Measurements from ENCODE around the gene RNF5. TPM values are rescaled to one million over a fixed set of nuclear protein-coding genes. Genes with fewer than 3 reads are reported as not detected.

RNF5 gene
- total and polyA plus RNA-seq, 9 of the 15 experiments (the other 6 are each of a cell fraction or from before 2014, with no cell fraction given), result 62.2 to 245 (median 129) TPM

- TF ChIP-seq EHMT2 (IDR thresholded peaks at IDR 0.05) (no peak), POLR2A (conservative IDR thresholded peaks at IDR 0.05) (peak; percentile 62), MTF1 (CRISPR knock-in tag; IDR thresholded peaks at IDR 0.05; ENCODE audit: borderline replicate concordance) (0 out of 2 replicates have a peak, but pooled peaks have one; percentile 56), TGIF2 (CRISPR knock-in tag; IDR thresholded peaks at IDR 0.05) (no peak), SRSF1 (IDR thresholded peaks at IDR 0.05; ENCODE audit: low read depth, low read length) (no peak), MCM5 (IDR thresholded peaks at IDR 0.05; ENCODE audit: low read depth) (no peak), MITF (IDR thresholded peaks at IDR 0.05) (no peak), AFF1 (IDR thresholded peaks at IDR 0.05; ENCODE audit: low read depth in 1 of 2, partially characterized antibody in 2 of 2) (peak in 1 of 2 experiments; percentile 9), SIX5 (IDR thresholded peaks at IDR 0.05; ENCODE audit: borderline replicate concordance in 1 of 2, insufficient read depth in 1 of 2, low read depth in 1 of 2, low read length in 2 of 2) (no peak; a peak in 1 of 4 replicates), ZKSCAN1 (IDR thresholded peaks at IDR 0.05; ENCODE audit: low read depth, low read length) (no peak), GTF2B (IDR thresholded peaks at IDR 0.05; ENCODE audit: extremely low read depth, insufficient read length) (no peak), THAP12 (CRISPR knock-in tag; IDR thresholded peaks at IDR 0.05) (peak; percentile 57; the same call in 1 of the 2 replicates), POLR2H (tag; IDR thresholded peaks at IDR 0.05; ENCODE audit: low read depth) (peak; percentile 80), VEZF1 (CRISPR knock-in tag; IDR thresholded peaks at IDR 0.05) (peak; percentile 59; the same call in 1 of the 2 replicates)
These were observed 920 bp upstream of the RNF5 start (continued) for GRCh38 chr6:32177183-32177787.

Measured in K562 (cell line).